GM10847 (cell line): Measurements from ENCODE around the gene YWHAH.

ENCODE experiments used
- POLR2A ChIP-seq: IDR thresholded peaks from 2 replicates; pipeline ENCODE4 v1.6.1; 2011; ENCODE audit not compliant: insufficient read length; ENCODE audit errors: extremely low read depth

Gene YWHAH

DNA sequence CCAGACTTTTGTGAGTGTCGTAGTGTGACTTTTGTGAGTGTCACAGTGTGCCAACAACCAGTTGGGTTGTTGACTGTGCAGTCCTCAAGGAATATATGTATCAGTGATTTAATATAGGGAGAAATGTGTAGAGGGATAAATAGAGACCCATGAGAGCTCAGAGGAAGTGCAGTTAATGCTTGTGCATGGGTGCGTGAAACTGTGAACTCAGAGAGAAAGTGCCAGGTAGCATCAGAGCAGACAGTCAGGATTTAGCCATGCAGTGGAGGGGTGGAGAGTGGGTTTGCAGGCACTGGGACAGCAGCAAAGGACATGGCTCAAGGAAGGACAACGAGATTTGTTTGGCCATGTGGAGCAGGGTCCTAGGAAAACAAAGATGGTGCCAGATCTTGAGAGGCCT lies 33.6 kb downstream of the YWHAH start:
- no peak for TF ChIP-seq POLR2A

- TF ChIP-seq POLR2A = no peak
Measured at GRCh38 chr22:31980628-31981027, 36.3 kb downstream of the YWHAH start.

- no peak for TF ChIP-seq POLR2A
Measured at GRCh38 chr22:31983911-31984656, 39.7 kb downstream of the YWHAH start.

GRCh38 chr22:31987218-31987617 lies 42.9 kb downstream of the YWHAH start:
- no peak for TF ChIP-seq POLR2A

- TF ChIP-seq POLR2A = no peak
Measured at GRCh38 chr22:31991102-31991839, 46.9 kb downstream of the YWHAH start.

DNA sequence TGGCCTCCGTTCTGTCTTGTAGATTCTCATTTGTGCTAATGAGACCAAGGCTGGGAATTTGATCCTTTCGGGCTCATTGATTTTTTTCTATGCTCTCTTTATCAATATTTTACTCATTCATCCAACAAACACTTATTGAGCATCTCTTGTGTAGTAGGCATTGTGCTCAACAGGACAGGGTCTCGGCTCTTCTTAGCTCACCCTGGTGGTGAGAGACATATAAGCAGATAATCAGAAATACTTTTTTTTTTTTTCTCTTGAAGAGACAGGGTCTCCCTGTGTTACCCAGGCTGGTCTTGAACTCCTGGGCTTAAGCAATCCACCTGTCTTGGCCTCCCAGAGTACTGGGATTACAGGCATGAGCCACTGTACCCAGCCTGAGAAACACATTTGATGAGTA lies 50.7 kb downstream of the YWHAH start:
- TF ChIP-seq POLR2A = no peak

- TF ChIP-seq POLR2A = no peak
Measured at GRCh38 chr22:31995807-31996206, 51.5 kb downstream of the YWHAH start.

DNA sequence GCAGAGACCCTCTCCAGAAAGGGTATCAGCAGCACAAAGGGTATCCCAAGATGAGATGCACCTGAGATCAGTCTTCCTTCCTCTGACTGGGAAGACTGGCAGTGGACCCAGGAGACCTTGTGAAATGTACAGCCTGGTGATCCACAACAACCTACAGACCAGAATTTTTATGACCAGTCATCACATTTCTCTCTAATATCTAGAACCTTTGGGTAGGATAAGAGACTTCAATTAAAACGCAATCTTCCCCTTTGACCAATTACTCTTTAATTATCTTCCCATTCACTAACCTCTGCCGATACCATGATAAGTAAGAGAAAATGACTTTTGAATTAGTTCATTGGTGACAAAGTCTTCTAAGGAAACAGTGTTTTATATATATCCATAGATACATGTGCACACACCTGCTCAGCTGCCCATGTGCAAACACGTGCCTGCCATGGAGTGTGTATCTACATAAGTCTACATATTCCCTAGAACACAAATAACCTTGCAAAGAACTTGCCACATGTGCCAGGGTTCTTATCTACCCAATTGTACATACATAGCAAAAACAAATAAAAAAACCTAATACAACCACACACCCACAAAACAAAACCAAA lies 54.5 kb downstream of the YWHAH start:
- no peak for TF ChIP-seq POLR2A

GRCh38 chr22:32000181-32000580 lies 55.8 kb downstream of the YWHAH start:
- no peak for TF ChIP-seq POLR2A

GRCh38 chr22:32005453-32005852 lies 61.1 kb downstream of the YWHAH start:
- no peak for TF ChIP-seq POLR2A
